Measurements from ENCODE around the gene AGAP3. TPM values are rescaled to one million over a fixed set of nuclear protein-coding genes. Genes with fewer than 3 reads are reported as not detected.

The AGAP3 gene
- total and polyA plus RNA-seq, 4 donors, result 3.9 to 27.0 (median 17.6) TPM

- TF ChIP-seq YY1 (IDR thresholded peaks at IDR 0.05), result no peak
- TF ChIP-seq NR2F2 (IDR thresholded peaks at IDR 0.05), result no peak
- TF ChIP-seq ATF3 (IDR thresholded peaks at IDR 0.05), result no peak
- TF ChIP-seq FOXA2 (IDR thresholded peaks at IDR 0.05), result no peak
- no peak for TF ChIP-seq TAF1 (conservative IDR thresholded peaks at IDR 0.05)
- no peak for TF ChIP-seq EGR1 (IDR thresholded peaks at IDR 0.05; ENCODE audit: low read depth in 2 of 2)
- TF ChIP-seq ZBTB33 (IDR thresholded peaks at IDR 0.05), result no peak
- no peak for TF ChIP-seq CTCF (IDR thresholded peaks at IDR 0.05; ENCODE audit: low read depth, low read length, missing input control)
- TF ChIP-seq SP1 (IDR thresholded peaks at IDR 0.05), result no peak
- no peak for TF ChIP-seq REST (IDR thresholded peaks at IDR 0.05)
- TF ChIP-seq GABPA (IDR thresholded peaks at IDR 0.05 in 1 of 2, conservative IDR thresholded peaks at IDR 0.05 in 1 of 2), result no peak
- TF ChIP-seq JUND (IDR thresholded peaks at IDR 0.05), result no peak
- no peak for TF ChIP-seq RXRA (IDR thresholded peaks at IDR 0.05)
- TF ChIP-seq HNF4A (conservative IDR thresholded peaks at IDR 0.05), result no peak
- no peak for TF ChIP-seq FOXA1 (IDR thresholded peaks at IDR 0.05)
- no peak for TF ChIP-seq MAX (IDR thresholded peaks at IDR 0.05)
- TF ChIP-seq RAD21 (IDR thresholded peaks at IDR 0.05), result no peak
- TF ChIP-seq HNF4G (IDR thresholded peaks at IDR 0.05), result no peak
- 68% methylated on average over 15 of the region's 15 CpGs for WGBS
- Histone ChIP-seq H3K4me3 (ENCODE audit: low read depth in 1 of 3, low read length in 3 of 3) (no peak overlapping the region), H3K27ac (ENCODE audit: low read depth in 1 of 2, low read length in 2 of 2) (no peak overlapping the region), H3K27me3 (ENCODE audit: control insufficient read depth in 4 of 4, insufficient read depth in 4 of 4, low read length in 3 of 4) (no peaks in the 10 kb centered on the region), H3K36me3 (ENCODE audit: control insufficient read depth in 4 of 4, insufficient read depth in 3 of 4, low read depth in 1 of 4, low read length in 3 of 4) (peaks cover 0 to 2% (median 0%) of the 10 kb centered on the region in 4 donors), H3K4me1 (ENCODE audit: control insufficient read depth in 4 of 4, insufficient read depth in 4 of 4, low read length in 3 of 4) (peaks cover 0 to 6% (median 2%) of the 10 kb centered on the region in 4 donors), H3K9ac (ENCODE audit: low read depth in 1 of 2, low read length in 2 of 2) (no peak overlapping the region), H3K9me3 (ENCODE audit: control insufficient read depth in 4 of 4, low read length in 3 of 4) (no peaks in the 10 kb centered on the region)
- DNase-seq (ENCODE audit: low spot score), result no peak
Measured at GRCh38 chr7:151109094-151110048, 23.1 kb downstream of the AGAP3 start.
